Measurements from ENCODE around the gene PTPRQ.

DNA sequence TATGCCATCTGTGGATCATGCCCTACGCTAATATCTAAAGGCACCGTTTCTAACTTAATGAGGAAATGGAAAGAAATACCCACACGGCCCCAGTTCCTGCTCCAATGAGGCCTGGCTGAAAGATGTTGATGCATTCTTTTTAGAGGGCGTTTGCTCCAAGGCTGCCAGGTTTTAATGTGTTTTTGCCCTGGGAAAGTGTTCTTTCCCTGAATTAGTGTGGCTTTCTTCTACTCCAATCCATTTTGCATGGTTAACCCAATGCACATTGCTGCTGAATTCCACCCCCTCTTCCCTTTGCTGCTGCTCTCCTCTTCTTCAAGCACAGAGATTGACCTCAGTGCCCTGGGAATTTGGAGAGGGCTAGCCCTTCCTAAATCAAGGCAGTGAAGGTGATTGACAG is 273.8 kb downstream of the PTPRQ start:
- TF ChIP-seq, protein P1, sequence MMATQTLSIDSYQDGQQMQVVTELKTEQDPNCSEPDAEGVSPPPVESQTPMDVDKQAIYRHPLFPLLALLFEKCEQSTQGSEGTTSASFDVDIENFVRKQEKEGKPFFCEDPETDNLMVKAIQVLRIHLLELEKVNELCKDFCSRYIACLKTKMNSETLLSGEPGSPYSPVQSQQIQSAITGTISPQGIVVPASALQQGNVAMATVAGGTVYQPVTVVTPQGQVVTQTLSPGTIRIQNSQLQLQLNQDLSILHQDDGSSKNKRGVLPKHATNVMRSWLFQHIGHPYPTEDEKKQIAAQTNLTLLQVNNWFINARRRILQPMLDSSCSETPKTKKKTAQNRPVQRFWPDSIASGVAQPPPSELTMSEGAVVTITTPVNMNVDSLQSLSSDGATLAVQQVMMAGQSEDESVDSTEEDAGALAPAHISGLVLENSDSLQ (IDR thresholded peaks at IDR 0.05), result no peak
- no peak for TF ChIP-seq SP1 (CRISPR knock-in tag; IDR thresholded peaks at IDR 0.05)
- no peak for TF ChIP-seq KLF10 (CRISPR knock-in tag; IDR thresholded peaks at IDR 0.05)
- TF ChIP-seq, protein P2, sequence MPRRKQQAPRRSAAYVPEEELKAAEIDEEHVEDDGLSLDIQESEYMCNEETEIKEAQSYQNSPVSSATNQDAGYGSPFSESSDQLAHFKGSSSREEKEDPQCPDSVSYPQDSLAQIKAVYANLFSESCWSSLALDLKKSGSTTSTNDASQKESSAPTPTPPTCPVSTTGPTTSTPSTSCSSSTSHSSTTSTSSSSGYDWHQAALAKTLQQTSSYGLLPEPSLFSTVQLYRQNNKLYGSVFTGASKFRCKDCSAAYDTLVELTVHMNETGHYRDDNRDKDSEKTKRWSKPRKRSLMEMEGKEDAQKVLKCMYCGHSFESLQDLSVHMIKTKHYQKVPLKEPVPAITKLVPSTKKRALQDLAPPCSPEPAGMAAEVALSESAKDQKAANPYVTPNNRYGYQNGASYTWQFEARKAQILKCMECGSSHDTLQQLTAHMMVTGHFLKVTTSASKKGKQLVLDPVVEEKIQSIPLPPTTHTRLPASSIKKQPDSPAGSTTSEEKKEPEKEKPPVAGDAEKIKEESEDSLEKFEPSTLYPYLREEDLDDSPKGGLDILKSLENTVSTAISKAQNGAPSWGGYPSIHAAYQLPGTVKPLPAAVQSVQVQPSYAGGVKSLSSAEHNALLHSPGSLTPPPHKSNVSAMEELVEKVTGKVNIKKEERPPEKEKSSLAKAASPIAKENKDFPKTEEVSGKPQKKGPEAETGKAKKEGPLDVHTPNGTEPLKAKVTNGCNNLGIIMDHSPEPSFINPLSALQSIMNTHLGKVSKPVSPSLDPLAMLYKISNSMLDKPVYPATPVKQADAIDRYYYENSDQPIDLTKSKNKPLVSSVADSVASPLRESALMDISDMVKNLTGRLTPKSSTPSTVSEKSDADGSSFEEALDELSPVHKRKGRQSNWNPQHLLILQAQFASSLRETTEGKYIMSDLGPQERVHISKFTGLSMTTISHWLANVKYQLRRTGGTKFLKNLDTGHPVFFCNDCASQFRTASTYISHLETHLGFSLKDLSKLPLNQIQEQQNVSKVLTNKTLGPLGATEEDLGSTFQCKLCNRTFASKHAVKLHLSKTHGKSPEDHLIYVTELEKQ (CRISPR knock-in tag; IDR thresholded peaks at IDR 0.05), result no peak
- TF ChIP-seq POLR2A (conservative IDR thresholded peaks at IDR 0.05), result no peak
- no peak for TF ChIP-seq ZEB2 (IDR thresholded peaks at IDR 0.05)
- TF ChIP-seq ELF4 (CRISPR knock-in tag; IDR thresholded peaks at IDR 0.05), result no peak
- TF ChIP-seq MAFF (IDR thresholded peaks at IDR 0.05; ENCODE audit: low read length), result no peak
- no peak for TF ChIP-seq FOXJ3 (CRISPR knock-in tag; IDR thresholded peaks at IDR 0.05)
- no peak for TF ChIP-seq GABPB1 (CRISPR knock-in tag; IDR thresholded peaks at IDR 0.05)

All from K562 (cell line).